K562 (cell line): ENCODE measurements around the gene KCNJ5. TPM values are rescaled to one million over a fixed set of nuclear protein-coding genes. Genes with fewer than 3 reads are reported as not detected.

Source experiments
- ATAC-seq: fragments of 200-7000 bp; cut with Tn5 transposase; 3 replicates; pipeline ENCODE4 v1.9.1; 2020; ENCODE audit warnings: moderate library complexity
- BruUV-seq: library from RNA; stranded (reverse); fragments of 400-500 nt; replicated peaks from 2 replicates; lab custom pipeline; 2021; lab: Mats Ljungman, UMichigan
- CTCF ChIA-PET: fragments of 300-600 bp; formaldehyde crosslinking; extraction: SDS; loops from one replicate; lab custom pipeline; 2021; ENCODE audit warnings: low intra/inter-chr PET ratio; lab: Yijun Ruan, JAX
- POLR2A ChIA-PET: fragments of 300-600, 350-650 bp; sonication (Branson Sonifier 250); formaldehyde crosslinking; extraction: SDS; loops from one replicate; lab custom pipeline; 2021; ENCODE audit warnings: antibody characterized with exemption, inconsistent platforms; lab: Yijun Ruan, JAX
- DNase-seq, 4 experiments: peaks; one replicate each; pipeline versions ENCODE4 v3.0.0 to v3.0.0-alpha.2; 2011 to 2018; ENCODE audit warnings: low spot score in 3 of 4, mixed read lengths in 3 of 4; ENCODE audit errors: extremely low read depth in 1 of 4
- FAIRE-seq: peaks from 2 replicates; lab custom pipeline; 2011; peaks lifted over from hg19 to GRCh38; lab: Jason Lieb, UNC
- H2AFZ ChIP-seq: 2 replicates; pipeline ENCODE4 v1.6.0; 2011; ENCODE audit warnings: low read depth, low read length, control low read depth, inconsistent platforms
- H3K27ac ChIP-seq: fragments of 200-600 bp; 3 replicates; pipeline ENCODE4 v1.8.0; 2011; ENCODE audit warnings: low read depth, mild to moderate bottlenecking, control low read depth, inconsistent platforms, low read length, moderate library complexity, mixed read lengths; ENCODE audit errors: extremely low read depth
- H3K27me3 ChIP-seq, 2 experiments: fragments of 300-600 bp in 1 of 2; 2 replicates in 1 of 2; 3 replicates in 1 of 2; pipeline versions ENCODE4 v1.6.0 to v1.8.0; 2011; ENCODE audit warnings: inconsistent platforms in 2 of 2, low read length in 2 of 2, mild to moderate bottlenecking in 1 of 2, mixed read lengths in 1 of 2, moderate library complexity in 1 of 2; ENCODE audit not compliant: control insufficient read depth in 2 of 2, insufficient read depth in 2 of 2
- H3K36me3 ChIP-seq: fragments of 300-600 bp; 3 replicates; pipeline ENCODE4 v1.8.0; 2011; ENCODE audit warnings: mild to moderate bottlenecking, low read length, inconsistent platforms; ENCODE audit not compliant: control insufficient read depth, insufficient read depth
- H3K4me1 ChIP-seq, 2 experiments: fragments of 200-600 bp in 1 of 2; replicated peaks in 1 of 2; 2 replicates in 1 of 2; 3 replicates in 1 of 2; pipeline versions ENCODE4 v1.5.1 to v1.8.0; 2011; ENCODE audit warnings: inconsistent platforms in 2 of 2, low read length in 2 of 2, mild to moderate bottlenecking in 1 of 2, mixed read lengths in 1 of 2, moderate library complexity in 1 of 2; ENCODE audit not compliant: control insufficient read depth in 2 of 2, insufficient read depth in 2 of 2
- H3K4me2 ChIP-seq: 2 replicates; pipeline ENCODE4 v1.6.1; 2011; ENCODE audit warnings: low read length, control low read depth, inconsistent platforms, mixed read lengths; ENCODE audit not compliant: insufficient read depth
- H3K4me3 ChIP-seq: fragments of 200-600 bp; sonication (generic), shearing (Covaris generic); 2 replicates; pipeline ENCODE4 v1.5.1; 2016; ENCODE audit warnings: control low read depth, inconsistent platforms
- H3K79me2 ChIP-seq: fragments of 200-600 bp; 3 replicates; pipeline ENCODE4 v1.8.0; 2011; ENCODE audit warnings: low read length, inconsistent platforms; ENCODE audit not compliant: control insufficient read depth, insufficient read depth
- H3K9ac ChIP-seq, 2 experiments: 2 replicates each; pipeline versions ENCODE4 v1.6.0 to v1.6.1; 2011; ENCODE audit warnings: low read depth in 2 of 2, low read length in 2 of 2, control low read depth in 1 of 2, inconsistent platforms in 1 of 2, mild to moderate bottlenecking in 1 of 2, mixed read lengths in 1 of 2; ENCODE audit not compliant: insufficient read depth in 1 of 2
- H3K9me1 ChIP-seq: one replicate; pipeline ENCODE4 v1.6.0; 2011; ENCODE audit warnings: inconsistent platforms, mild to moderate bottlenecking, low read length, moderate library complexity; ENCODE audit not compliant: control insufficient read depth, insufficient read depth
- H3K9me3 ChIP-seq: replicated peaks from 2 replicates; pipeline ENCODE4 v1.5.1; 2011; ENCODE audit warnings: low read depth, low read length, inconsistent platforms; ENCODE audit not compliant: control insufficient read depth, insufficient read depth
- H4K20me1 ChIP-seq: replicated peaks from 2 replicates; pipeline ENCODE4 v1.6.1; 2011; ENCODE audit warnings: low read length, inconsistent platforms, mixed read lengths; ENCODE audit not compliant: control insufficient read depth, insufficient read depth
- ATF4 ChIP-seq: fragments of 450-650 bp; formaldehyde crosslinking; IDR thresholded peaks from 2 replicates; pipeline ENCODE4 v1.4.0; 2022; ENCODE audit warnings: mild to moderate bottlenecking, moderate library complexity
- BDP1 ChIP-seq: IDR thresholded peaks from 3 replicates; pipeline ENCODE4 v1.6.1; 2011; ENCODE audit not compliant: insufficient read length, insufficient read depth
- CBX5 ChIP-seq: IDR thresholded peaks from 2 replicates; pipeline ENCODE4 v1.6.1; 2014; ENCODE audit warnings: low read depth, borderline replicate concordance
- MAFF ChIP-seq: IDR thresholded peaks from 2 replicates; pipeline ENCODE4 v1.6.1; 2012; ENCODE audit warnings: low read length, improper control_type of control experiment
- MAFG ChIP-seq: fragments of 450-650 bp; conservative IDR thresholded peaks from 2 replicates; pipeline ENCODE4 v1.6.1; 2016; ENCODE audit warnings: missing genetic modification characterization, missing compliant biosample characterization
- TRIM28 ChIP-seq: fragments of 450-650 bp; IDR thresholded peaks from 2 replicates; pipeline ENCODE4 v1.6.1; 2017
- ZKSCAN8 ChIP-seq: fragments of 200-800 bp; sonication (Bioruptor generic); IDR thresholded peaks from 2 replicates; pipeline ENCODE4 v1.6.1; 2016; ENCODE audit warnings: missing genetic modification characterization, missing compliant biosample characterization
- WGBS: fragments of 100-300 bp; shearing (Covaris generic); methylation state at CpG from one replicate; pipeline ENCODE4 v1.1.6; 2016; ENCODE audit warnings: low coverage, mixed read lengths; ENCODE audit not compliant: insufficient coverage; ENCODE audit errors: missing lambda C conversion rate; 5-methylcytosine and 5-hydroxymethylcytosine counted together
- in situ Hi-C: fragments of 300-500 bp; cut with MboI; formaldehyde crosslinking; loops from 4 replicates; pipeline ENCODE4 v1.15.0; 2018; ENCODE audit warnings: inconsistent platforms, mixed read lengths
- intact Hi-C: fragments of 100-400 bp; cut with micrococcal nuclease; formaldehyde crosslinking; loops from 2 replicates; pipeline ENCODE4 v1.14.2; 2022
- polyA plus RNA-seq, 8 experiments: library from polyadenylated mRNA; depleted of rRNA in 4 of 8; stranded (reverse) in 5 of 8; unstranded in 3 of 8; fragments of >200 nt; fragmentation: Nextera tagmentation in 2 of 8; fragmentation: Illumina TruSeq in 1 of 8; extraction: Ambion mirVana in 2 of 8; extraction: Trizol in 1 of 8; gene quantifications; 2 replicates each; pipeline versions ENCODE4 v1.2.1 to v1.2.3, GENCODE V29; 2011 to 2014; ENCODE audit warnings: inconsistent platforms in 1 of 8, missing spikeins in 1 of 8
- total RNA-seq, 7 experiments: library from RNA; depleted of rRNA in 6 of 7; stranded (reverse); fragments of >200 nt in 6 of 7; fragmentation: Illumina TruSeq in 2 of 7; extraction: Trizol in 2 of 7; gene quantifications; 2 replicates each; pipeline versions ENCODE4 v1.2.1 to v1.2.3, GENCODE V29; 2011 to 2021; ENCODE audit warnings: low replicate concordance in 1 of 7
- TF ChIP-seq, protein P1 (sequence below): fragments of 450-650 bp; IDR thresholded peaks from 2 replicates; pipeline ENCODE4 v1.6.1; 2016; ENCODE audit warnings: low read depth

Gene KCNJ5
- total and polyA plus RNA-seq, 9 of the 15 experiments (the other 6 are each of a cell fraction or from before 2014, with no cell fraction given): 0.04 TPM; not detected in 8

DNA sequence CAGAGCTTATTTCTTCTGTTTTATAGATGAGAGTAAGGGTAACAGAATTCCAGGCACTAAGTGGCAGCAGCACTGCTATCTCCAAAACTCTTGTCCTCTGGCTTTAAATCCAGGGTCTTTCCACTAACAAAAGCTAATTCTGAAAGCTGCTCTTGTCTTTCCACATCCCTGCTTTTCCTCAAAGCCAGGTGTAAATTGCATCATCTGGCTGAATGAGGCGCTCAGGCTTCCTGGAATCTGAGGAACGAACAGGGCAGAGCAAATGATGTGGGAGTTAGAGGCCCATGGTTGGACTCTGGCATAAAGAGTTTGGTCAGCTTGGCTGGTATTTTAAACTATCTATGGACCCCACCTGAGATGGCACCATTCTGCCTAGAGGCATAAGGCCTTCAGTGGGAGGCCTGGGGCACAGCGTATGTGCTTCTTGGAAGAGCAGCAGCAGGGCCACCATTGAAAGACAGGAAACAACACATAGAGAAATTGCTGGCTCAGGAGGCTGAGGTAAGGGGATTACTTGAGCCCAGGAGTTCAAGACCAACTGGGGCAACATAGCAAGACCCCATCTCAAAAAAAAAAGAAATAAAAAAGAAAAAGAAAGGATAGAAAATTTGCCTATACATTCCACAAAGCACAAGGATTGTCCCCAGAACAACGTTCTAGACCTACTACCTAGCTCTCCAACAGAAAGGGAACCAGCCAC is 1.9 kb downstream of the KCNJ5 start:
- no peaks in the 10 kb centered on the region for H3K79me2 ChIP-seq
- H3K9me3 ChIP-seq: no peaks in the 10 kb centered on the region
- no peak overlapping the region for H2AFZ ChIP-seq
- FAIRE-seq (no peak), DNase-seq (no peak), ATAC-seq (no peak)
- intact Hi-C loops (no loop called here), in situ Hi-C loops (loop anchor here (25.0 kb wide), 1 partner anchor 419 kb away; no protein-coding TSS in a partner anchor)
- no peak overlapping the region for H3K4me2 ChIP-seq
- no peak overlapping the region for H3K27ac ChIP-seq
- WGBS: 6% methylated on average over 4 of the region's 4 CpGs
- H3K27me3 ChIP-seq: peaks cover 0 to 19% of the 10 kb centered on the region in 2 experiments; a peak in 3 of 5 replicates
- H3K9me1 ChIP-seq: no peaks in the 10 kb centered on the region
- peaks cover 0 to 5% of the 10 kb centered on the region in 2 experiments; a peak in 2 of 5 replicates for H3K4me1 ChIP-seq
- ChIA-PET POLR2A (interaction anchor here (0.7 kb wide), 1 partner anchor 82 kb away, joined by 3 read pairs; no protein-coding TSS in a partner anchor), CTCF (no interaction called here)
- no peaks in the 10 kb centered on the region for H4K20me1 ChIP-seq
- H3K36me3 ChIP-seq: no peaks in the 10 kb centered on the region
- no peak overlapping the region for H3K4me3 ChIP-seq
- no peak overlapping the region for H3K9ac ChIP-seq
- BruUV-seq: no TSS peak
- TF ChIP-seq MAFG (tag) (no peak), MAFF (no peak), TRIM28 (no peak), ZKSCAN8 (CRISPR knock-in tag) (no peak), CBX5 (no peak), ATF4 (no peak), BDP1 (no peak)
- TF ChIP-seq, protein P1, sequence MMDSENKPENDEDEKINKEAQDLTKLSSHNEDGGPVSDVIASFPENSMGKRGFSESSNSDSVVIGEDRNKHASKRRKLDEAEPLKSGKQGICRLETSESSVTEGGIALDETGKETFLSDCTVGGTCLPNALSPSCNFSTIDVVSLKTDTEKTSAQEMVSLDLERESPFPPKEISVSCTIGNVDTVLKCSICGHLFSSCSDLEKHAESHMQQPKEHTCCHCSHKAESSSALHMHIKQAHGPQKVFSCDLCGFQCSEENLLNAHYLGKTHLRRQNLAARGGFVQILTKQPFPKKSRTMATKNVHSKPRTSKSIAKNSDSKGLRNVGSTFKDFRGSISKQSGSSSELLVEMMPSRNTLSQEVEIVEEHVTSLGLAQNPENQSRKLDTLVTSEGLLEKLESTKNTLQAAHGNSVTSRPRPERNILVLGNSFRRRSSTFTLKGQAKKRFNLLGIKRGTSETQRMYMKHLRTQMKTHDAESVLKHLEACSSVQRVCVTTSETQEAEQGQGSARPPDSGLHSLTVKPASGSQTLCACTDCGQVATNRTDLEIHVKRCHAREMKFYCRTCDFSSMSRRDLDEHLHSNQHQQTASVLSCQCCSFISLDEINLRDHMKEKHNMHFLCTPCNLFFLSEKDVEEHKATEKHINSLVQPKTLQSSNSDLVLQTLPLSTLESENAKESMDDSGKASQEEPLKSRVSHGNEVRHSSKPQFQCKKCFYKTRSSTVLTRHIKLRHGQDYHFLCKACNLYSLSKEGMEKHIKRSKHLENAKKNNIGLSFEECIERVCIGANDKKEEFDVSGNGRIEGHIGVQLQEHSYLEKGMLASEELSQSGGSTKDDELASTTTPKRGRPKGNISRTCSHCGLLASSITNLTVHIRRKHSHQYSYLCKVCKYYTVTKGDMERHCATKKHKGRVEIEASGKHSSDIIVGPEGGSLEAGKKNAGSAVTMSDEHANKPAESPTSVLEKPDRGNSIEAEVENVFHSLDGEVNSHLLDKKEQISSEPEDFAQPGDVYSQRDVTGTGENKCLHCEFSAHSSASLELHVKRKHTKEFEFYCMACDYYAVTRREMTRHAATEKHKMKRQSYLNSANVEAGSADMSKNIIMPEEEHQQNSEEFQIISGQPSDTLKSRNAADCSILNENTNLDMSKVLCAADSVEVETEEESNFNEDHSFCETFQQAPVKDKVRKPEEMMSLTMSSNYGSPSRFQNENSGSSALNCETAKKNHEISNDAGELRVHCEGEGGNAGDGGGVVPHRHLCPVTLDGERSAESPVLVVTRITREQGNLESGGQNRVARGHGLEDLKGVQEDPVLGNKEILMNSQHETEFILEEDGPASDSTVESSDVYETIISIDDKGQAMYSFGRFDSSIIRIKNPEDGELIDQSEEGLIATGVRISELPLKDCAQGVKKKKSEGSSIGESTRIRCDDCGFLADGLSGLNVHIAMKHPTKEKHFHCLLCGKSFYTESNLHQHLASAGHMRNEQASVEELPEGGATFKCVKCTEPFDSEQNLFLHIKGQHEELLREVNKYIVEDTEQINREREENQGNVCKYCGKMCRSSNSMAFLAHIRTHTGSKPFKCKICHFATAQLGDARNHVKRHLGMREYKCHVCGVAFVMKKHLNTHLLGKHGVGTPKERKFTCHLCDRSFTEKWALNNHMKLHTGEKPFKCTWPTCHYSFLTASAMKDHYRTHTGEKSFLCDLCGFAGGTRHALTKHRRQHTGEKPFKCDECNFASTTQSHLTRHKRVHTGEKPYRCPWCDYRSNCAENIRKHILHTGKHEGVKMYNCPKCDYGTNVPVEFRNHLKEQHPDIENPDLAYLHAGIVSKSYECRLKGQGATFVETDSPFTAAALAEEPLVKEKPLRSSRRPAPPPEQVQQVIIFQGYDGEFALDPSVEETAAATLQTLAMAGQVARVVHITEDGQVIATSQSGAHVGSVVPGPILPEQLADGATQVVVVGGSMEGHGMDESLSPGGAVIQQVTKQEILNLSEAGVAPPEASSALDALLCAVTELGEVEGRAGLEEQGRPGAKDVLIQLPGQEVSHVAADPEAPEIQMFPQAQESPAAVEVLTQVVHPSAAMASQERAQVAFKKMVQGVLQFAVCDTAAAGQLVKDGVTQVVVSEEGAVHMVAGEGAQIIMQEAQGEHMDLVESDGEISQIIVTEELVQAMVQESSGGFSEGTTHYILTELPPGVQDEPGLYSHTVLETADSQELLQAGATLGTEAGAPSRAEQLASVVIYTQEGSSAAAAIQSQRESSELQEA: no peak
